K562 (cell line): Measurements from ENCODE around the gene CMIP. TPM values are rescaled to one million over a fixed set of nuclear protein-coding genes. Genes with fewer than 3 reads are reported as not detected.

Source experiments
- ADNP ChIP-seq: fragments of 200-800 bp; sonication (Bioruptor generic); IDR thresholded peaks from 2 replicates; pipeline ENCODE4 v1.6.1; 2016; ENCODE audit warnings: missing genetic modification characterization, missing compliant biosample characterization
- EHMT2 ChIP-seq: fragments of 450-650 bp; IDR thresholded peaks from 2 replicates; pipeline ENCODE4 v1.6.1; 2018; ENCODE audit warnings: antibody characterized with exemption
- NONO ChIP-seq, 2 experiments: fragments of 200-400 bp in 1 of 2; fragments of 450-650 bp in 1 of 2; formaldehyde crosslinking in 1 of 2; IDR thresholded peaks; 2 replicates each; pipeline ENCODE4 v1.6.1; 2017; ENCODE audit warnings: low read depth in 2 of 2, mild to moderate bottlenecking in 2 of 2, moderate library complexity in 2 of 2, low read length in 1 of 2
- PKNOX1 ChIP-seq: fragments of 450-650 bp; IDR thresholded peaks from 2 replicates; pipeline ENCODE4 v1.6.1; 2016
- ZFP1 ChIP-seq: fragments of 450-650 bp; formaldehyde crosslinking; IDR thresholded peaks from 2 replicates; pipeline ENCODE4 v1.4.0; 2020; ENCODE audit warnings: mild to moderate bottlenecking, mixed read lengths
- ZNF23 ChIP-seq: fragments of 250-450 bp; sonication (Bioruptor Pico); IDR thresholded peaks from 2 replicates; pipeline ENCODE4 v1.4.0; 2020; ENCODE audit warnings: mild to moderate bottlenecking
- ZNF407 ChIP-seq: fragments of 450-650 bp; IDR thresholded peaks from 2 replicates; pipeline ENCODE4 v1.6.1; 2016; ENCODE audit warnings: low read depth
- polyA plus RNA-seq, 8 experiments: library from polyadenylated mRNA; depleted of rRNA in 4 of 8; stranded (reverse) in 5 of 8; unstranded in 3 of 8; fragments of >200 nt; fragmentation: Nextera tagmentation in 2 of 8; fragmentation: Illumina TruSeq in 1 of 8; extraction: Ambion mirVana in 2 of 8; extraction: Trizol in 1 of 8; gene quantifications; 2 replicates each; pipeline versions ENCODE4 v1.2.1 to v1.2.3, GENCODE V29; 2011 to 2014; ENCODE audit warnings: inconsistent platforms in 1 of 8, missing spikeins in 1 of 8
- total RNA-seq, 7 experiments: library from RNA; depleted of rRNA in 6 of 7; stranded (reverse); fragments of >200 nt in 6 of 7; fragmentation: Illumina TruSeq in 2 of 7; extraction: Trizol in 2 of 7; gene quantifications; 2 replicates each; pipeline versions ENCODE4 v1.2.1 to v1.2.3, GENCODE V29; 2011 to 2021; ENCODE audit warnings: low replicate concordance in 1 of 7
- TF ChIP-seq, protein P1 (sequence below): fragments of 200-800 bp; sonication (Bioruptor generic); IDR thresholded peaks from 2 replicates; pipeline ENCODE4 v1.6.1; 2016; ENCODE audit warnings: missing genetic modification characterization, missing compliant biosample characterization
- TF ChIP-seq, protein P2 (sequence below): fragments of 250-450 bp; sonication (Bioruptor Pico); IDR thresholded peaks from 2 replicates; pipeline ENCODE4 v1.8.0; 2021; ENCODE audit warnings: moderate library complexity, mild to moderate bottlenecking, inconsistent platforms

Gene CMIP
- total and polyA plus RNA-seq, 9 of the 15 experiments (the other 6 are each of a cell fraction or from before 2014, with no cell fraction given): 0.94 to 82.5 (median 10.3) TPM

DNA sequence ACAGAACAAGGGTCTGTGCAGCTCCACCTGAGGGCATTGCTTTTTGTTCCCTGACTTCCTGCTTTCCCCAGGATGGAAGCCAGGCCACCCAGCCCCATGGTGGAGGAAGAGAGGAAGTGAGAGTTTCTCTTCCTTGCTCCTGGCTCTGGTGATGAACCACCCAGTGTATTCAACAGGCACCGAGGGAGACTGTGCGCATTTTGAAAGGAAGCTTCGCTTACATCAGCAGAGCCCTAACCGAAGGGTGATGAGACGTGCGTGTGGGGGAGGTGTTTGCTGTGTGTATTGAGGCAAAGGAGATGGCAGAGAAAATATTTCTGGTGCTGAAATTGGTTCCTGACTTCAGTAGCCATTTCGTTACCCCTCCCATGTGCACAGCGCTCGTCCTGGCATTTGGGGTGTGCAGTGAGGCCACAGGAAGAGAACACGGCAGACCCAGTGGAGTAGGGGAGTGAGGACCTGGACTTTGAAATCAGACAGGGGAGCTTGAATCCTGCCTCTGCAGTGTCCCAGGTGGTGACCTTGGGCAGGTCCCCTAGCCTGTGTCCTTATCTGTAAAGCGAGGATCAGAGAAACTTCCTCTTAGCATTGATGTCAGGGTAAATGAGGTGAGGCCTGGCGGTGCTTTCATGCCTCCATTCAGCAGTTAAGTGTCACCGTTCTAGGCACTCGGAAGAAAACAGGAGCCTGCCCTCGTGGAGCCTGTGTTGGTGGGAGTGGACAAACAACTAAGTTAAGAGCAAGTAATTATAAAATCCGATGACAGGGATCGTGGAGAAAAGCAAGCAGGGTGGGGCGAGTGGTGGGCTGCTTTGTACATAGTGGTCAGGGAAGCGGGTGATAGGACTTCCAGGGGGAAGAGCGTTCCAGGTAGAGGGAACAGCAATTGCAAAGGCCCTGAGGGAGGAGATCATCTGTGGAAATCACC is 7.4 kb downstream of the CMIP start (continued):
- TF ChIP-seq ZNF407: no peak; the same call in 1 of the 2 replicates
- TF ChIP-seq EHMT2: no peak; the same call in 1 of the 2 replicates
- no peak for TF ChIP-seq NONO (IDR thresholded peaks at IDR 0.05; ENCODE audit: low read depth in 2 of 2, low read length in 1 of 2)
- TF ChIP-seq, protein P1, sequence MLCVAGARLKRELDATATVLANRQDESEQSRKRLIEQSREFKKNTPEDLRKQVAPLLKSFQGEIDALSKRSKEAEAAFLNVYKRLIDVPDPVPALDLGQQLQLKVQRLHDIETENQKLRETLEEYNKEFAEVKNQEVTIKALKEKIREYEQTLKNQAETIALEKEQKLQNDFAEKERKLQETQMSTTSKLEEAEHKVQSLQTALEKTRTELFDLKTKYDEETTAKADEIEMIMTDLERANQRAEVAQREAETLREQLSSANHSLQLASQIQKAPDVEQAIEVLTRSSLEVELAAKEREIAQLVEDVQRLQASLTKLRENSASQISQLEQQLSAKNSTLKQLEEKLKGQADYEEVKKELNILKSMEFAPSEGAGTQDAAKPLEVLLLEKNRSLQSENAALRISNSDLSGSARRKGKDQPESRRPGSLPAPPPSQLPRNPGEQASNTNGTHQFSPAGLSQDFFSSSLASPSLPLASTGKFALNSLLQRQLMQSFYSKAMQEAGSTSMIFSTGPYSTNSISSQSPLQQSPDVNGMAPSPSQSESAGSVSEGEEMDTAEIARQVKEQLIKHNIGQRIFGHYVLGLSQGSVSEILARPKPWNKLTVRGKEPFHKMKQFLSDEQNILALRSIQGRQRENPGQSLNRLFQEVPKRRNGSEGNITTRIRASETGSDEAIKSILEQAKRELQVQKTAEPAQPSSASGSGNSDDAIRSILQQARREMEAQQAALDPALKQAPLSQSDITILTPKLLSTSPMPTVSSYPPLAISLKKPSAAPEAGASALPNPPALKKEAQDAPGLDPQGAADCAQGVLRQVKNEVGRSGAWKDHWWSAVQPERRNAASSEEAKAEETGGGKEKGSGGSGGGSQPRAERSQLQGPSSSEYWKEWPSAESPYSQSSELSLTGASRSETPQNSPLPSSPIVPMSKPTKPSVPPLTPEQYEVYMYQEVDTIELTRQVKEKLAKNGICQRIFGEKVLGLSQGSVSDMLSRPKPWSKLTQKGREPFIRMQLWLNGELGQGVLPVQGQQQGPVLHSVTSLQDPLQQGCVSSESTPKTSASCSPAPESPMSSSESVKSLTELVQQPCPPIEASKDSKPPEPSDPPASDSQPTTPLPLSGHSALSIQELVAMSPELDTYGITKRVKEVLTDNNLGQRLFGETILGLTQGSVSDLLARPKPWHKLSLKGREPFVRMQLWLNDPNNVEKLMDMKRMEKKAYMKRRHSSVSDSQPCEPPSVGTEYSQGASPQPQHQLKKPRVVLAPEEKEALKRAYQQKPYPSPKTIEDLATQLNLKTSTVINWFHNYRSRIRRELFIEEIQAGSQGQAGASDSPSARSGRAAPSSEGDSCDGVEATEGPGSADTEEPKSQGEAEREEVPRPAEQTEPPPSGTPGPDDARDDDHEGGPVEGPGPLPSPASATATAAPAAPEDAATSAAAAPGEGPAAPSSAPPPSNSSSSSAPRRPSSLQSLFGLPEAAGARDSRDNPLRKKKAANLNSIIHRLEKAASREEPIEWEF (CRISPR knock-in tag): no peak; the same call in 1 of the 2 replicates
- no peak; the same call in none of the 2 replicates for TF ChIP-seq PKNOX1
- no peak for TF ChIP-seq ZNF23
- TF ChIP-seq ADNP (tag): no peak
- TF ChIP-seq ZFP1 (CRISPR knock-in tag): no peak
- TF ChIP-seq, protein P2, sequence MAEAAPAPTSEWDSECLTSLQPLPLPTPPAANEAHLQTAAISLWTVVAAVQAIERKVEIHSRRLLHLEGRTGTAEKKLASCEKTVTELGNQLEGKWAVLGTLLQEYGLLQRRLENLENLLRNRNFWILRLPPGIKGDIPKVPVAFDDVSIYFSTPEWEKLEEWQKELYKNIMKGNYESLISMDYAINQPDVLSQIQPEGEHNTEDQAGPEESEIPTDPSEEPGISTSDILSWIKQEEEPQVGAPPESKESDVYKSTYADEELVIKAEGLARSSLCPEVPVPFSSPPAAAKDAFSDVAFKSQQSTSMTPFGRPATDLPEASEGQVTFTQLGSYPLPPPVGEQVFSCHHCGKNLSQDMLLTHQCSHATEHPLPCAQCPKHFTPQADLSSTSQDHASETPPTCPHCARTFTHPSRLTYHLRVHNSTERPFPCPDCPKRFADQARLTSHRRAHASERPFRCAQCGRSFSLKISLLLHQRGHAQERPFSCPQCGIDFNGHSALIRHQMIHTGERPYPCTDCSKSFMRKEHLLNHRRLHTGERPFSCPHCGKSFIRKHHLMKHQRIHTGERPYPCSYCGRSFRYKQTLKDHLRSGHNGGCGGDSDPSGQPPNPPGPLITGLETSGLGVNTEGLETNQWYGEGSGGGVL (CRISPR knock-in tag): no peak
